ENCODE data around the gene IL20RA.

- TF ChIP-seq POLR2AphosphoS5 (IDR thresholded peaks at IDR 0.05; ENCODE audit: low read depth, low read length) (no peak), CBX5 (IDR thresholded peaks at IDR 0.05; ENCODE audit: low read depth, low read length) (no peak), EGR1 (IDR thresholded peaks at IDR 0.05; ENCODE audit: borderline replicate concordance, low read depth, low read length) (no peak), ATF3 (IDR thresholded peaks at IDR 0.05; ENCODE audit: insufficient read depth, low read depth, low read length) (no peak), CEBPB (IDR thresholded peaks at IDR 0.05; ENCODE audit: low read depth, low read length) (no peak), TAF1 (IDR thresholded peaks at IDR 0.05; ENCODE audit: low read depth, low read length) (no peak), EP300 (IDR thresholded peaks at IDR 0.05; ENCODE audit: borderline replicate concordance in 1 of 2, low read depth in 2 of 2, low read length in 2 of 2) (no peak), POLR2A (IDR thresholded peaks at IDR 0.05; ENCODE audit: control extremely low read depth in 1 of 2, low read depth in 2 of 2, low read length in 2 of 2) (no peak), GABPA (IDR thresholded peaks at IDR 0.05; ENCODE audit: borderline replicate concordance, insufficient read depth, low read length) (no peak), SRF (IDR thresholded peaks at IDR 0.05; ENCODE audit: low read depth, low read length) (no peak), MAX (IDR thresholded peaks at IDR 0.05) (no peak), SIN3A (conservative IDR thresholded peaks at IDR 0.05 in 1 of 2, IDR thresholded peaks at IDR 0.05 in 1 of 2; ENCODE audit: low read depth in 1 of 2, low read length in 2 of 2) (no peak)
- TF ChIP-seq, protein P1, sequence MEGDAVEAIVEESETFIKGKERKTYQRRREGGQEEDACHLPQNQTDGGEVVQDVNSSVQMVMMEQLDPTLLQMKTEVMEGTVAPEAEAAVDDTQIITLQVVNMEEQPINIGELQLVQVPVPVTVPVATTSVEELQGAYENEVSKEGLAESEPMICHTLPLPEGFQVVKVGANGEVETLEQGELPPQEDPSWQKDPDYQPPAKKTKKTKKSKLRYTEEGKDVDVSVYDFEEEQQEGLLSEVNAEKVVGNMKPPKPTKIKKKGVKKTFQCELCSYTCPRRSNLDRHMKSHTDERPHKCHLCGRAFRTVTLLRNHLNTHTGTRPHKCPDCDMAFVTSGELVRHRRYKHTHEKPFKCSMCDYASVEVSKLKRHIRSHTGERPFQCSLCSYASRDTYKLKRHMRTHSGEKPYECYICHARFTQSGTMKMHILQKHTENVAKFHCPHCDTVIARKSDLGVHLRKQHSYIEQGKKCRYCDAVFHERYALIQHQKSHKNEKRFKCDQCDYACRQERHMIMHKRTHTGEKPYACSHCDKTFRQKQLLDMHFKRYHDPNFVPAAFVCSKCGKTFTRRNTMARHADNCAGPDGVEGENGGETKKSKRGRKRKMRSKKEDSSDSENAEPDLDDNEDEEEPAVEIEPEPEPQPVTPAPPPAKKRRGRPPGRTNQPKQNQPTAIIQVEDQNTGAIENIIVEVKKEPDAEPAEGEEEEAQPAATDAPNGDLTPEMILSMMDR (IDR thresholded peaks at IDR 0.05; ENCODE audit: control extremely low read depth in 1 of 3, insufficient read depth in 1 of 3, low read depth in 1 of 3, low read length in 3 of 3): no peak
Measured at GRCh38 chr6:136980070-136980469, 64.7 kb downstream of the IL20RA start.
